ENCODE results near the gene PDE1C.

GRCh38 chr7:31950091-31950755 is 120.0 kb downstream of the PDE1C start:
- no peak for TF ChIP-seq CTCF (conservative IDR thresholded peaks at IDR 0.05 in 1 of 2, IDR thresholded peaks at IDR 0.05 in 1 of 2; ENCODE audit: low read depth in 1 of 2, low read length in 2 of 2)
- TF ChIP-seq EZH2 (IDR thresholded peaks at IDR 0.05; ENCODE audit: low read length, missing control alignments), result no peak
